Neuron (in vitro differentiated cells): ENCODE results near the gene KIFC3.
"Not testable (repeated sequence)": the region's sequence is repeated elsewhere in the genome, so short reads cannot be mapped to it uniquely, and the experiment has no call there.

Experiments used
- H2AFZ ChIP-seq: one replicate; pipeline ENCODE4 v1.6.1; 2013; ENCODE audit warnings: low read depth, mild to moderate bottlenecking, inconsistent platforms, low read length, moderate library complexity
- H3K27me3 ChIP-seq: one replicate; pipeline ENCODE4 v1.6.1; 2013; ENCODE audit warnings: low read length; ENCODE audit not compliant: insufficient read depth
- H3K36me3 ChIP-seq: one replicate; pipeline ENCODE4 v1.6.1; 2013; ENCODE audit warnings: low read length; ENCODE audit not compliant: insufficient read depth
- H3K4me1 ChIP-seq: one replicate; pipeline ENCODE4 v1.6.1; 2013; ENCODE audit warnings: low read length; ENCODE audit not compliant: insufficient read depth
- H3K4me3 ChIP-seq: 2 replicates; pipeline ENCODE4 v1.5.1; 2013; ENCODE audit warnings: mild to moderate bottlenecking, low read length, moderate library complexity
- H3K9me3 ChIP-seq: one replicate; pipeline ENCODE4 v1.6.1; 2013; ENCODE audit warnings: low read length

KIFC3 gene

GRCh38 chr16:57751539-57752202 lies 50.6 kb downstream of the KIFC3 start:
- no peaks in the 10 kb centered on the region for H3K9me3 ChIP-seq
- no peak overlapping the region for H3K4me3 ChIP-seq
- peaks cover 48% of the 10 kb centered on the region for H3K36me3 ChIP-seq
- no peaks in the 10 kb centered on the region for H3K4me1 ChIP-seq
- no peaks in the 10 kb centered on the region for H3K27me3 ChIP-seq
- no peak overlapping the region for H2AFZ ChIP-seq

DNA sequence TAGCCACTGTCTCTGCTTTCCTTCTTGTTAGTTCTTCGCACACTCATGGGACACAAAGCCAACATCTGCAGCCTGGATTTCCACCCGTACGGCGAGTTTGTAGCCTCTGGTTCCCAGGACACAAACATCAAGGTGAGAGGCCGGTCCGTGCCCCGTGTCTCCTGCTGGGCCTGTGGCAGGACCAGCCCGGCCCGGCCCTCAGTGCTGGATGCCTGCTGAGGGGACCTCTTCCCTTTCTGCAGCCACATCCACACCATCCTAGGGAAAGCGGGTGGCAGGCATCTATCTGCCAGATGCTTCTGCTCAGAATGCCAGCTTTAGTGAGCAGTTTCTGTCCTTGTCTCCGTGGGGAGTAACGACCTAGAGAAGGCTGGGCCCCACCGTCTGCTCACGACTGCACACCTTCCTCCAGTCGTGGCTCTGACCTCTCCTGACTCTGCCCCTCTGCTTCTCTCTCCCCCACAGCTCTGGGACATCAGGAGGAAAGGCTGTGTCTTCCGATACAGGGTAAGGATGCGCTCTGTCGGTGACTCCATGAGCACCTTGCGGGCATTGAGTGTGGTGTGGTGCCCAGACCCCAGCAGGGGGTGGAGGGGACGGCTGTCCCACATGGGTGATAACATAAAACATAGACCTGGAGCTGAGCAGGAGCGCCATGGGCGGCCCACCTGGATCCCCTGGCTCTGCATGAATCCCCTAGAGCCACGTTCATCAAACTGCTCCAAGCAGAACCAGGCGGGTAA lies 51.3 kb downstream of the KIFC3 start:
- H3K27me3 ChIP-seq = no peaks in the 10 kb centered on the region
- no peak overlapping the region for H3K4me3 ChIP-seq
- H2AFZ ChIP-seq = no peak overlapping the region
- no peaks in the 10 kb centered on the region for H3K4me1 ChIP-seq
- H3K36me3 ChIP-seq = peaks cover 46% of the 10 kb centered on the region
- H3K9me3 ChIP-seq = no peaks in the 10 kb centered on the region

GRCh38 chr16:57749856-57750452 lies 52.3 kb downstream of the KIFC3 start:
- H3K4me1 ChIP-seq = no peaks in the 10 kb centered on the region
- H3K4me3 ChIP-seq = no peak overlapping the region
- peaks cover 36% of the 10 kb centered on the region for H3K36me3 ChIP-seq
- no peak overlapping the region for H2AFZ ChIP-seq
- no peaks in the 10 kb centered on the region for H3K9me3 ChIP-seq
- H3K27me3 ChIP-seq = no peaks in the 10 kb centered on the region

GRCh38 chr16:57749101-57749692 lies 53.1 kb downstream of the KIFC3 start:
- no peaks in the 10 kb centered on the region for H3K27me3 ChIP-seq
- no peaks in the 10 kb centered on the region for H3K4me1 ChIP-seq
- peaks cover 42% of the 10 kb centered on the region for H3K36me3 ChIP-seq

DNA sequence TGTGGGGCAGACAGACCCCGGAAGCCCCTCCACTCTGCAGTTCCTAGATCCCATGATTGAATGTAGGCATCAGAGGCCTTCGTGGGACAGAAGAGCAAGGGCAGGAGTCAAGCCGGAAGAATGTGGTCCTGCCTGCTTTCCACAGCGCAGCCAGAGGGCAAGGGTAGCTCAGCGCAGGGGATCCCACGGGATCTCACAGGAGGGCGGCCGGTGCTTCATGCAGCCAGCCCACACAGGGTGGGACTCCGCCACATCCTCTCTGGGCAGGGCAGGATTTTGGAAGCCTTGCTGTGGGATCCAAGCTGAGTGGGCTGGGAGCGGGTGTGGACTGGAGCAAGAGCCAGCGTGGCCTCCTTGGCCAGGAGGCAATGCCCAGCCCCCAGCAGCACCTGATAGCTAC lies 53.7 kb downstream of the KIFC3 start:
- H3K9me3 ChIP-seq = no peaks in the 10 kb centered on the region
- H3K4me1 ChIP-seq = no peaks in the 10 kb centered on the region
- no peak overlapping the region for H2AFZ ChIP-seq
- no peaks in the 10 kb centered on the region for H3K27me3 ChIP-seq
- no peak overlapping the region for H3K4me3 ChIP-seq
- H3K36me3 ChIP-seq = peaks cover 44% of the 10 kb centered on the region

More at GRCh38 chr16:57749101-57749692, 53.1 kb downstream of the KIFC3 start:
- Histone ChIP-seq H3K4me3 (no peak overlapping the region), H3K9me3 (no peaks in the 10 kb centered on the region), H2AFZ (no peak overlapping the region)

GRCh38 chr16:57747996-57748395 lies 54.3 kb downstream of the KIFC3 start:
- H3K36me3 ChIP-seq = peaks cover 41% of the 10 kb centered on the region
- no peaks in the 10 kb centered on the region for H3K9me3 ChIP-seq
- no peaks in the 10 kb centered on the region for H3K27me3 ChIP-seq
- H3K4me1 ChIP-seq = no peaks in the 10 kb centered on the region
- no peak overlapping the region for H3K4me3 ChIP-seq
- no peak overlapping the region for H2AFZ ChIP-seq

DNA sequence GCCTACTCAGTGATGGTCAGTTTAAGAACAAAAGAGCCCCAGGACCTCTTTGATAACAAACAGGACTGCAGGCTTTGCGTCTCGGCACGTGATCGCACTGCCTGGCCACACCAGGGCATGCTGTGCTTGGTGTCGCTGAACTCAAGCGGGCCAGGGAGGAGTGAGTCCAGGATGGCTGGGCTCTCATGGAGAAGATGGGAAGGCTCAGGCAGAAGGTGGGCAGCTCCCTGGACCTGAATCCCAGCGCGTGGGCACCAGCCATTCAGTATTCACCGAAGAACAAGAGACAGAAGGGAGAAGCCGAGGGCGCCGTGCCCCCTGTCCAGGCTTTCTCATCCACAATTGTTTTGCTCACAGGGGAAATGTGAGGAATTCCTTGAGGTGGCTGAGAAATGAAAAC lies 54.8 kb downstream of the KIFC3 start:
- Histone ChIP-seq H2AFZ (no peak overlapping the region), H3K9me3 (no peaks in the 10 kb centered on the region), H3K4me3 (no peak overlapping the region), H3K36me3 (peaks cover 40% of the 10 kb centered on the region), H3K27me3 (no peaks in the 10 kb centered on the region), H3K4me1 (no peaks in the 10 kb centered on the region)

DNA sequence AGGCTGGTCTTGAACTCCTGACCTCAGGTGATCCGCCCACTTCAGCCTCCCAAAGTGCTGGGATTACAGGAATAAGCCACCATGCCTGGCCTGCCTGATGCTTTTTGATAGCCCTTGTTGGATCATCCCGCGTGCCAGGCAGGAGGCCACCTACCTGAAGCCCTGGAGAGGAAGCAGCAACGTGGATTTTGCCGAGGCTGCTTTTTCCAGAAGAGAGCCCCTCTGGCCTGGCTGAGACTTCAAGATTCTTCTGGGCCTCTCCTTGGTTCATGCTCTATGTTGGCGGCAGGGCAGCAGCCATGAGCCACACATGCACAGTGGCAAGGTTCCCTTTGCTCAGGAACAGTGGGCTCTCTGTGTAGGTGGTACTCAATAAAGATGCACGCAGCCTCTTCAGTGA lies 55.2 kb downstream of the KIFC3 start:
- H2AFZ ChIP-seq = no peak overlapping the region
- H3K4me1 ChIP-seq = no peaks in the 10 kb centered on the region
- H3K9me3 ChIP-seq = no peaks in the 10 kb centered on the region
- H3K27me3 ChIP-seq = no peaks in the 10 kb centered on the region
- peaks cover 36% of the 10 kb centered on the region for H3K36me3 ChIP-seq
- H3K4me3 ChIP-seq = no peak overlapping the region

GRCh38 chr16:57746316-57746715 lies 56.0 kb downstream of the KIFC3 start:
- not testable (repeated sequence) for H3K9me3 ChIP-seq, H3K4me1 ChIP-seq, H2AFZ ChIP-seq, H3K4me3 ChIP-seq, H3K27me3 ChIP-seq
- peaks cover 31% of the 10 kb centered on the region for H3K36me3 ChIP-seq

DNA sequence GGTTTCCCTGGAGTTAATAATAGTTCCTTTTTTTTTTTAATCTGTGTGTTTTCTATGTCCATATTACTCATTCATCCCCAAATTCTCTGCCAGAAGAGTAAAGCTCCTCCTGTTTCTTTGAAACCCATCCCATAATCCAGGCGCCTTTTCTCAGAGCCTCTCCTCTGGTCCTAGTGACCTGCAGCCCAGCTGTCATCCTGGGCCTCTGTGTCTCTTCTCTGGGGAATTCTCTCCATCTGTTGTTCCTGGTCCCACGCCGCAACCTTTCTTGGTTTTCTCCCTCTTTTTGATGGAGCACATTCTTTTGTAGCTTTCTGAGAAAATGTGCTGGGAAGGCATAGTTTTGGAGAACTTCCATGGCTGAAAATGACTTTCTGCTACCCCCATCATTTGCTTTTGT lies 56.5 kb downstream of the KIFC3 start:
- no peaks in the 10 kb centered on the region for H3K9me3 ChIP-seq
- H3K4me3 ChIP-seq = no peak overlapping the region
- H3K36me3 ChIP-seq = peaks cover 27% of the 10 kb centered on the region
- no peaks in the 10 kb centered on the region for H3K4me1 ChIP-seq
- no peak overlapping the region for H2AFZ ChIP-seq
- no peaks in the 10 kb centered on the region for H3K27me3 ChIP-seq

GRCh38 chr16:57744642-57744903 lies 57.7 kb downstream of the KIFC3 start:
- H2AFZ ChIP-seq = no peak overlapping the region
- H3K4me3 ChIP-seq = no peak overlapping the region
- H3K27me3 ChIP-seq = no peaks in the 10 kb centered on the region
- no peaks in the 10 kb centered on the region for H3K4me1 ChIP-seq
- peaks cover 23% of the 10 kb centered on the region for H3K36me3 ChIP-seq
- H3K9me3 ChIP-seq = no peaks in the 10 kb centered on the region

DNA sequence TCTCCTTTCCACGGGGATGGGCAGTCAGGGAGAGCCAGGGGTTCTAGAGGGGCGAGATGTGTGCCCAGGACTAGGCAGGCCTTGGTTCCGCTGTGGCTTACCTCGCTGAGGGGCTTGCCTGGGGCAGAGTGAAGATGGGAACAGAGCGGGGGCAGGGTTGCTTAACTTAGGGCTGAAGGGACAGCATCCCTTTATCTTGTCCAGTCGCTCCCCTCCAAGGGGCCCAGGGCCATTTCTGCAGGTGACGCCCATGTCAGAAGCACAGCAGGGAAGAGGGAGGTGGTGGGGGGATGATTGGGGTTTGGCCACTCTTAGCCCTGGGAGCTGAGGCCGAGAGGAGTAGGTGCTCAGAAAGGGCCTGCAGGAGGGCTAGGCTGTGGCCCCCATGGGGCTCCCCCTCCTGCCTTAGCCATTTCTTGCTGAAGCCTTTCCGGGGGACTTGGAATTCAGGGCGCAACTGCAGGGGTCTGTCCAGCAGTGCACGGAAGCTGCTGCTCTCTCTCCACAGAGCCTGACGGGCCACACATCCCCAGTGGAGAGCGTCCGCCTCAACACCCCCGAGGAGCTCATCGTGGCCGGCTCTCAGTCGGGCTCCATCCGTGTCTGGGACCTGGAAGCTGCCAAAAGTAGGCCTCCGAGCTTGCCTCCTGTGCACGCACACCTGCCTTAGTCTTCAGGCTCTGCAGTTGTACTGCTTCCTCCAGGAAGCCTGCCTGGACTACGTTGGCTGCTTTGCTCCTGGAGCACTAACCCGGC lies 58.2 kb downstream of the KIFC3 start:
- H2AFZ ChIP-seq = no peak overlapping the region
- H3K4me1 ChIP-seq = no peaks in the 10 kb centered on the region
- H3K36me3 ChIP-seq = peaks cover 25% of the 10 kb centered on the region
- H3K4me3 ChIP-seq = no peak overlapping the region
- H3K27me3 ChIP-seq = no peaks in the 10 kb centered on the region
- H3K9me3 ChIP-seq = no peaks in the 10 kb centered on the region

- no peak overlapping the region for H3K4me3 ChIP-seq
- no peaks in the 10 kb centered on the region for H3K4me1 ChIP-seq
- no peak overlapping the region for H2AFZ ChIP-seq
- no peaks in the 10 kb centered on the region for H3K9me3 ChIP-seq
- peaks cover 24% of the 10 kb centered on the region for H3K36me3 ChIP-seq
- no peaks in the 10 kb centered on the region for H3K27me3 ChIP-seq
These were observed 58.8 kb downstream of the KIFC3 start for GRCh38 chr16:57743458-57743857.
